ENCODE data around the gene HIPK2.

DNA sequence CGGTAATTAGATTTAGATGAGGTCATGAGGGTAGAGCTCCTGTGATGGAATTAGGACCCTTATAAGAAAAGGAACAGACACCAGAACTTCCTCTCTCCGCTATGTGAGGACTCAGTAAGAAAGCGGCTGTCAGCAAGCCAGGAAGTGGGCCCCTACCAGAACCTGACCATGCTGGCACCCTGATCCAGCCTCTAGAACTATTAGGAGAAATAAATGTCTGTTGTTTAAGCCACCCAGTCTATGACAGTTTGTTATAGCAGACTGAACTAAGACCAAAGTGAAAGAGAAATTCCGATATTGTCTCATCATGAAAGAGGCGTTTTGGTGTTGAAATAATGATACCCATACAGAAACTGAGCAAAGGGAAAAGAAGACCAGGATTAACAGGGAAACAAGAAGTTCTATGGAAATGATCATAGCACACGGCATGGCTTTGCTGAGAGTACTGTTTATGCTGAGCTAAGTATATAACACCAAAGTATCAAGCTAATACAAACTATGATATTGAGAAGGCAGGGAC, 245.1 kb downstream of the HIPK2 start:
- TF ChIP-seq, protein P1, sequence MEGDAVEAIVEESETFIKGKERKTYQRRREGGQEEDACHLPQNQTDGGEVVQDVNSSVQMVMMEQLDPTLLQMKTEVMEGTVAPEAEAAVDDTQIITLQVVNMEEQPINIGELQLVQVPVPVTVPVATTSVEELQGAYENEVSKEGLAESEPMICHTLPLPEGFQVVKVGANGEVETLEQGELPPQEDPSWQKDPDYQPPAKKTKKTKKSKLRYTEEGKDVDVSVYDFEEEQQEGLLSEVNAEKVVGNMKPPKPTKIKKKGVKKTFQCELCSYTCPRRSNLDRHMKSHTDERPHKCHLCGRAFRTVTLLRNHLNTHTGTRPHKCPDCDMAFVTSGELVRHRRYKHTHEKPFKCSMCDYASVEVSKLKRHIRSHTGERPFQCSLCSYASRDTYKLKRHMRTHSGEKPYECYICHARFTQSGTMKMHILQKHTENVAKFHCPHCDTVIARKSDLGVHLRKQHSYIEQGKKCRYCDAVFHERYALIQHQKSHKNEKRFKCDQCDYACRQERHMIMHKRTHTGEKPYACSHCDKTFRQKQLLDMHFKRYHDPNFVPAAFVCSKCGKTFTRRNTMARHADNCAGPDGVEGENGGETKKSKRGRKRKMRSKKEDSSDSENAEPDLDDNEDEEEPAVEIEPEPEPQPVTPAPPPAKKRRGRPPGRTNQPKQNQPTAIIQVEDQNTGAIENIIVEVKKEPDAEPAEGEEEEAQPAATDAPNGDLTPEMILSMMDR (conservative IDR thresholded peaks at IDR 0.05), result no peak
- no peak for TF ChIP-seq EZH2 (IDR thresholded peaks at IDR 0.05; ENCODE audit: low read depth)
